ENCODE data around the gene RBMS1.

Gene RBMS1

DNA sequence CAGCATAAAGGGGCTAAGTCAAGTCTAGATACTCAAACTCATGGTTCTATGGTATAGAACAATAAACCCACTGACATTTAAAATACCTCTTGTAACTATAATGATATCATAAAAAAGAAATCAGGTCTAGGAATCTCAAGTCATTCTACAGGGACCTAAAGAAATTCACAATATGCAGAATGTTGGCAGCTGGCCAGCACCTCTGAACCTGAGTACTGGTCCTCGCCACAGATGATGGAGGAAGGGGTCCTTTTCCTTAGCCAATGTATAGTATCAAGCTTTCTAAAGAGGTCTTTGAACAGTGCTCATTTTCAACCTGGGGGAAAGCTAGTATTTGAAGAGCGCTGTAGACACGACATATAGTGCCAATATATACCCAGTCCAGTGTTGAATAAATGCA is 185.1 kb downstream of the RBMS1 start:
- H3K27me3 ChIP-seq: no peaks in the 10 kb centered on the region
- H3K36me3 ChIP-seq: peaks cover 0 to 5% (median 4%) of the 10 kb centered on the region in 3 donors
- H3K4me1 ChIP-seq: peaks cover 0 to 38% (median 13%) of the 10 kb centered on the region in 4 donors

DNA sequence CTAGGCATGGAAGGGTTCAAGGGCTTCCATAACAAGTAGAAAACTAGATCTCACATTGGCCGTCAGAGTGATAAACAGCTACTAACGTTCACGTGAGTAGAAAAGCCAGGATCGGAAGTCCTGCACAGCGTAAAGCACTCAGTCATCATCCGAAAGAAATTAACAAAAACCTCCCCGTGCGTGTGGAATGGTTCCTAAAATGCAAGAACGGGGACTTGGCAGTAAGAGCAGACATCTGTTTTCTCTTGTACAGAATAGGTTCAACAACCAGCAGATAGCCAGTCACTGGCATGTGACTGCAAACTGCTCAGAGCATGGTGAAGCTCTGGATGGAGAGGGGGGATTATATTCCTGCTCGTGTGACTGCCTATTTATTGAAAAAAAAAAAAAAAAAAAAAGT is 186.6 kb downstream of the RBMS1 start:
- intact Hi-C loops (cut with DNase I; ENCODE audit: low total_unique reads): no loop called here
- no peak overlapping the region for H3K4me3 ChIP-seq

More for the DNA sequence above, 185.1 kb downstream of the RBMS1 start:
- intact Hi-C loops (cut with DNase I; ENCODE audit: low total_unique reads): no loop called here
- Histone ChIP-seq H3K27ac (no peak overlapping the region), H3K9me3 (no peaks in the 10 kb centered on the region), H3K4me3 (no peak overlapping the region)
- DNase-seq: no peak
- TF ChIP-seq CTCF (IDR thresholded peaks at IDR 0.05): no peak

DNA sequence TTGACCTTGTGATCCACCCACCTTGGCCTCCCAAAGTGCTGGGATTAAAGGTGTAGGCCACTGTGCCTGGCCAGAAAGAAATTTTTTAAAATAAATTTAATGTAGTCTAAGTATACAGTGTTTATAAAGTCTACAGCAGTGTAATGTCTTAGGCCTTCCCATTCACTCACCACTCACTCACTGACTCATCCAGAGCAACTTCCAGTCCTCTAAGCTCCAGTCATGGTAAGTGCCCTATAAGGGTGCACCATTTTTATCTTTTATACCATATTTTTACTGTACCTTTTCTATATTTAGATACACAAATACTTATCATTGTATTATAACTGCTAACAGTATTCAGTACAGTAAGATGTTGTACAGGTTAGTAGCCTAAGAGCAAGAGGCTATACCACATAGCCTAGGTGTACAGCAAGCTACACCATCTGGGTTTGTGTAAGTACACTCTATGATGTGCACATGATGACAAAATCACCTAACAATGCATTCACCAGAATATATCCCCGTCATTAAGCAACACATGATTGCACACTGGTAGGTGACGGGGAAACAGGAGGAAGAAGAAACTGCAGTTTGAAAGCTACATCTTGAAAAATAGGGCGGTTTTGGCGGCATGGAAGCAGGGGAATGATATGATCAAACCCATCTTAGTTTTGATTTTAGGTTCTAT is 188.4 kb downstream of the RBMS1 start:
- Histone ChIP-seq H3K9me3 (no peaks in the 10 kb centered on the region), H3K4me3 (no peak overlapping the region), H3K27me3 (no peaks in the 10 kb centered on the region), H3K27ac (no peak overlapping the region), H3K4me1 (peaks cover 0 to 37% (median 10%) of the 10 kb centered on the region in 4 donors), H3K36me3 (peaks cover 2 to 20% (median 2%) of the 10 kb centered on the region in 3 donors)
- intact Hi-C loops (cut with DNase I; ENCODE audit: low total_unique reads): no loop called here
- no peak for DNase-seq
- no peak for TF ChIP-seq CTCF (IDR thresholded peaks at IDR 0.05)

More for the DNA sequence above, 186.6 kb downstream of the RBMS1 start:
- Histone ChIP-seq H3K36me3 (peaks cover 0 to 17% (median 3%) of the 10 kb centered on the region in 3 donors), H3K9me3 (no peaks in the 10 kb centered on the region), H3K27ac (peak overlapping the region in 1 of 2 donors; percentile 7), H3K27me3 (no peaks in the 10 kb centered on the region), H3K4me1 (peaks cover 0 to 44% (median 14%) of the 10 kb centered on the region in 4 donors)
- peak in 1 of 2 donors; percentile 50 for DNase-seq
- no peak for TF ChIP-seq CTCF (IDR thresholded peaks at IDR 0.05)

- no peak overlapping the region for H3K4me3 ChIP-seq
- peaks cover 15 to 37% (median 15%) of the 10 kb centered on the region in 3 donors for H3K36me3 ChIP-seq
- H3K4me1 ChIP-seq: peaks cover 0 to 22% (median 4%) of the 10 kb centered on the region in 4 donors
- intact Hi-C loops (cut with DNase I; ENCODE audit: low total_unique reads): no loop called here
- DNase-seq: no peak
- no peak overlapping the region for H3K27ac ChIP-seq
- no peak for TF ChIP-seq CTCF (IDR thresholded peaks at IDR 0.05)
- no peaks in the 10 kb centered on the region for H3K9me3 ChIP-seq
- no peaks in the 10 kb centered on the region for H3K27me3 ChIP-seq
Observed at GRCh38 chr2:160303527-160303926, 190.1 kb downstream of the RBMS1 start.

DNA sequence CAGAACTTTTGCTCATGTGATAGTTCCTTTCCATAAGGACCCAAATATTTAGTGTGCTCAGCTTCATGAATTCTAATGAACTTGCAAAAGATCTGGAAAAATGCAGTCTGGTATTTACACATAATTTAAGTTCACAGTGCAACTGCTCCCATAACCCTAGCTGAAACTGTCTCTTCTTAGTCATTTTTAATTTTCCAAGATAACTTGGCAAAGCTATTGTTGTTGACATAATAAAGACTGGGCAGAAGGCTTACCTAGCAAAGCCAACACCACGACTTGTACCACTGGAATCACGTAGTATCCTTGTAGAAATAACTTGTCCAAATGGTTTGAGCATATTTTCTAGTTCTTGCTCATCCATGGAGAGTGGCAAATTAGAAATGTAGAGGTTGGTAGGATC is 190.5 kb downstream of the RBMS1 start:
- intact Hi-C loops (cut with DNase I; ENCODE audit: low total_unique reads): no loop called here
- Histone ChIP-seq H3K4me1 (peaks cover 0 to 22% (median 4%) of the 10 kb centered on the region in 4 donors), H3K27me3 (no peaks in the 10 kb centered on the region), H3K4me3 (no peak overlapping the region), H3K36me3 (peaks cover 17 to 40% (median 20%) of the 10 kb centered on the region in 3 donors), H3K9me3 (no peaks in the 10 kb centered on the region), H3K27ac (no peak overlapping the region)
- no peak for DNase-seq
- TF ChIP-seq CTCF (IDR thresholded peaks at IDR 0.05): no peak

Data from tibial artery (tissue), 4 donors.